GM12878 (cell line): ENCODE data around the gene SUGP1. TPM values are rescaled to one million over a fixed set of nuclear protein-coding genes. Genes with fewer than 3 reads are reported as not detected.

Experiments used
- ATAC-seq: fragments of 200-7000 bp; cut with Tn5 transposase; 3 replicates; pipeline ENCODE4 v1.9.1; 2020; ENCODE audit warnings: mild to moderate bottlenecking, moderate library complexity
- BruUV-seq: library from RNA; stranded (reverse); fragments of 400-500 nt; replicated peaks from 2 replicates; lab custom pipeline; 2021; lab: Mats Ljungman, UMichigan
- CTCF ChIA-PET: fragments of 300-600 bp; sonication (Branson Sonifier 250); formaldehyde crosslinking; extraction: SDS; loops from one replicate; lab custom pipeline; 2021; ENCODE audit warnings: inconsistent platforms; lab: Yijun Ruan, JAX
- POLR2A ChIA-PET: fragments of 350-600 bp; formaldehyde crosslinking; extraction: SDS; loops from one replicate; lab custom pipeline; 2021; ENCODE audit warnings: inconsistent platforms; lab: Charles Lee
- RAD21 ChIA-PET: fragments of 300-600 bp; sonication (Branson Sonifier 250); formaldehyde crosslinking; loops from one replicate; lab custom pipeline; 2023; ENCODE audit warnings: antibody characterized with exemption; ENCODE audit not compliant: unreplicated experiment; lab: Charles Lee
- SMC1A ChIA-PET: fragments of 300-600 bp; sonication (Branson Sonifier 250); formaldehyde crosslinking; loops from one replicate; lab custom pipeline; 2023; ENCODE audit not compliant: unreplicated experiment, uncharacterized antibody; lab: Charles Lee
- DNase-seq: peaks from one replicate; pipeline ENCODE4 v3.0.0-alpha.2; 2011; ENCODE audit warnings: low read depth, low spot score
- FAIRE-seq: peaks from 3 replicates; lab custom pipeline; 2011; peaks lifted over from hg19 to GRCh38; lab: Jason Lieb, UNC
- H2AFZ ChIP-seq: 2 replicates; pipeline ENCODE4 v1.6.0; 2011; ENCODE audit warnings: low read depth, low read length, control low read depth; ENCODE audit not compliant: control insufficient read depth
- H3K27ac ChIP-seq: 2 replicates; pipeline ENCODE4 v1.5.1; 2011; ENCODE audit warnings: control low read depth; ENCODE audit not compliant: control insufficient read depth, insufficient read depth
- H3K27me3 ChIP-seq, 2 experiments: replicated peaks in 1 of 2; 2 replicates each; pipeline versions ENCODE4 v1.6.0 to v1.6.1; 2011; ENCODE audit warnings: low read length in 1 of 2; ENCODE audit not compliant: control insufficient read depth in 2 of 2, insufficient read depth in 2 of 2
- H3K36me3 ChIP-seq, 2 experiments: 2 replicates each; pipeline ENCODE4 v1.5.1; 2011; ENCODE audit warnings: low read length in 1 of 2; ENCODE audit not compliant: control insufficient read depth in 2 of 2, insufficient read depth in 2 of 2
- H3K4me1 ChIP-seq: 2 replicates; pipeline ENCODE4 v1.6.1; 2011; ENCODE audit warnings: mild to moderate bottlenecking, low read length, moderate library complexity, mixed read lengths; ENCODE audit not compliant: control insufficient read depth, insufficient read depth
- H3K4me2 ChIP-seq: 2 replicates; pipeline ENCODE4 v1.6.0; 2011; ENCODE audit warnings: control low read depth; ENCODE audit not compliant: control insufficient read depth, insufficient read depth
- H3K4me3 ChIP-seq: fragments of 200-600 bp; sonication (generic); 2 replicates; pipeline ENCODE4 v1.5.1; 2016
- H3K79me2 ChIP-seq: 2 replicates; pipeline ENCODE4 v1.6.0; 2011; ENCODE audit warnings: low read length; ENCODE audit not compliant: control insufficient read depth, insufficient read depth
- H3K9ac ChIP-seq: 2 replicates; pipeline ENCODE4 v1.8.0; 2011; ENCODE audit warnings: low read length, control low read depth, mixed read lengths; ENCODE audit not compliant: control insufficient read depth, insufficient read depth
- H3K9me3 ChIP-seq: replicated peaks from 3 replicates; pipeline ENCODE4 v1.5.1; 2011; ENCODE audit warnings: mild to moderate bottlenecking, low read length; ENCODE audit not compliant: control insufficient read depth, insufficient read depth
- H4K20me1 ChIP-seq: 2 replicates; pipeline ENCODE4 v1.6.0; 2011; ENCODE audit not compliant: control insufficient read depth, insufficient read depth
- BHLHE40 ChIP-seq, 2 experiments: fragments of 450-650 bp in 1 of 2; IDR thresholded peaks; 2 replicates each; pipeline ENCODE4 v1.6.1; 2011 to 2017; ENCODE audit warnings: low read depth in 2 of 2, borderline replicate concordance in 1 of 2, improper control_type of control experiment in 1 of 2, low read length in 1 of 2, mild to moderate bottlenecking in 1 of 2
- BMI1 ChIP-seq: fragments of 450-650 bp; IDR thresholded peaks from 2 replicates; pipeline ENCODE4 v1.6.1; 2016; ENCODE audit warnings: mild to moderate bottlenecking, moderate library complexity, borderline replicate concordance
- POLR2A ChIP-seq: IDR thresholded peaks from 2 replicates; pipeline ENCODE4 v1.6.1; 2011; ENCODE audit warnings: low read depth, mild to moderate bottlenecking, low read length
- USF2 ChIP-seq: IDR thresholded peaks from 2 replicates; pipeline ENCODE4 v1.6.1; 2011; ENCODE audit warnings: low read depth, low read length, improper control_type of control experiment, borderline replicate concordance
- ZBED1 ChIP-seq: IDR thresholded peaks from 2 replicates; pipeline ENCODE4 v1.6.1; 2016; ENCODE audit warnings: borderline replicate concordance
- WGBS: methylation state at CpG from one replicate; pipeline ENCODE4 v1.1.6; 2016; ENCODE audit warnings: low lambda C conversion rate; ENCODE audit not compliant: insufficient replicate concordance, insufficient coverage; ENCODE audit errors: missing lambda C conversion rate; 5-methylcytosine and 5-hydroxymethylcytosine counted together
- in situ Hi-C: fragments of 300-500 bp; cut with MboI; formaldehyde crosslinking; loops from 9 replicates; pipeline ENCODE4 v1.14.3; 2018; ENCODE audit warnings: mixed read lengths
- intact Hi-C: fragments of 100-400 bp; cut with micrococcal nuclease; formaldehyde crosslinking; loops from one replicate; pipeline ENCODE4 v1.14.2; 2022; ENCODE audit not compliant: unreplicated experiment
- polyA plus RNA-seq, 11 experiments: library from polyadenylated mRNA; depleted of rRNA in 4 of 11; unstranded in 6 of 11; stranded (reverse) in 5 of 11; fragments of >200 nt; fragmentation: Nextera tagmentation in 4 of 11; fragmentation: Illumina TruSeq in 1 of 11; extraction: Ambion mirVana in 4 of 11; extraction: Trizol in 1 of 11; gene quantifications; 1 replicate in 1 of 11; 2 replicates in 10 of 11; pipeline versions ENCODE4 v1.2.1 to v1.2.3, GENCODE V29; 2011 to 2016; ENCODE audit warnings: inconsistent platforms in 2 of 11, missing spikeins in 2 of 11, low read depth in 1 of 11
- total RNA-seq, 4 experiments: library from RNA; depleted of rRNA in 3 of 4; stranded (reverse); fragments of >200 nt in 3 of 4; fragmentation: Illumina TruSeq in 1 of 4; extraction: Trizol in 1 of 4; gene quantifications; 2 replicates each; pipeline versions ENCODE4 v1.2.1 to v1.2.3, GENCODE V29; 2013 to 2021

Gene SUGP1
- total and polyA plus RNA-seq, 10 of the 15 experiments (the other 5 are each of a cell fraction or from before 2014, with no cell fraction given), result 1.6 to 70.2 (median 38.4) TPM

GRCh38 chr19:19342086-19343015 lies 22.0 kb upstream of the SUGP1 start (continued):
- TF ChIP-seq USF2 (no peak), BHLHE40 (IDR thresholded peaks at IDR 0.05; ENCODE audit: borderline replicate concordance in 1 of 2, low read depth in 2 of 2, low read length in 1 of 2) (peak in 1 of 2 experiments; percentile 24; a peak in 1 of 4 replicates), ZBED1 (no peak)

- Histone ChIP-seq H3K4me1 (no peaks in the 10 kb centered on the region), H3K36me3 (peaks cover 13 to 45% of the 10 kb centered on the region in 2 experiments; a peak in 3 of 4 replicates), H3K4me3 (no peak overlapping the region), H4K20me1 (no peaks in the 10 kb centered on the region), H3K79me2 (no peaks in the 10 kb centered on the region), H2AFZ (no peak overlapping the region), H3K27ac (no peak overlapping the region), H3K27me3 (no peaks in the 10 kb centered on the region), H3K4me2 (no peak overlapping the region), H3K9ac (no peak overlapping the region), H3K9me3 (no peaks in the 10 kb centered on the region)
- intact Hi-C loops, result no loop called here
- ChIA-PET RAD21 (no interaction called here), CTCF (no interaction called here), POLR2A (no interaction called here), SMC1A (no interaction called here)
- in situ Hi-C loops, result no loop called here
- ATAC-seq (no peak), FAIRE-seq (no peak), DNase-seq (no peak)
- 92% methylated on average over 11 of the region's 11 CpGs for WGBS
- no TSS peak for BruUV-seq
- TF ChIP-seq POLR2A, result peak; percentile 52; the same call in 1 of the 2 replicates
- TF ChIP-seq BMI1, result no peak
These were observed 20.7 kb upstream of the SUGP1 start for GRCh38 chr19:19341026-19341425.
